HepG2 (cell line): ENCODE data around the gene TPD52L2. TPM values are rescaled to one million over a fixed set of nuclear protein-coding genes. Genes with fewer than 3 reads are reported as not detected.

ENCODE experiments used
- PCBP1 ChIP-seq: fragments of 200-400 bp; formaldehyde crosslinking; IDR thresholded peaks from 2 replicates; pipeline ENCODE4 v1.6.1; 2017; ENCODE audit warnings: mild to moderate bottlenecking, low read depth, low read length, borderline replicate concordance
- PHF21A ChIP-seq: sonication (generic); formaldehyde crosslinking; IDR thresholded peaks from 2 replicates; pipeline ENCODE4 v1.5.0; 2020; ENCODE audit warnings: mild to moderate bottlenecking, missing genetic modification reagents
- SP5 ChIP-seq: IDR thresholded peaks from 2 replicates; pipeline ENCODE4 v1.6.1; 2016; ENCODE audit warnings: low read depth, borderline replicate concordance
- ZC3H13 ChIP-seq: sonication (generic); formaldehyde crosslinking; IDR thresholded peaks from 2 replicates; pipeline ENCODE4 v1.8.1; 2023; ENCODE audit warnings: mild to moderate bottlenecking, missing genetic modification reagents, moderate library complexity
- ZFX ChIP-seq: sonication (generic); formaldehyde crosslinking; IDR thresholded peaks from 2 replicates; pipeline ENCODE4 v1.4.0; 2020; ENCODE audit warnings: mild to moderate bottlenecking, low read depth, missing genetic modification reagents, moderate library complexity
- ZNF451 ChIP-seq: sonication (generic); formaldehyde crosslinking; IDR thresholded peaks from 2 replicates; pipeline ENCODE4 v1.5.0; 2020; ENCODE audit warnings: mild to moderate bottlenecking, missing genetic modification reagents
- polyA plus RNA-seq, 8 experiments: library from polyadenylated mRNA; depleted of rRNA in 3 of 8; stranded (reverse) in 7 of 8; unstranded in 1 of 8; fragments of >200 nt; fragmentation: Illumina TruSeq in 4 of 8; extraction: Trizol in 4 of 8; gene quantifications; 2 replicates each; pipeline versions ENCODE4 v1.2.1 to v1.2.3, GENCODE V29; 2011 to 2016; ENCODE audit warnings: low read depth in 4 of 8, missing spikeins in 1 of 8, mixed read lengths in 1 of 8; ENCODE audit not compliant: insufficient read depth in 1 of 8
- total RNA-seq, 5 experiments: library from RNA; depleted of rRNA; stranded (reverse); fragments of >200 nt; fragmentation: Illumina TruSeq; extraction: Trizol; gene quantifications; 2 replicates each; pipeline ENCODE4 v1.2.3, GENCODE V29; 2016; ENCODE audit warnings: low read depth in 1 of 5
- TF ChIP-seq, protein P1 (sequence below): sonication (generic); formaldehyde crosslinking; IDR thresholded peaks from 2 replicates; pipeline ENCODE4 v1.5.1; 2020; ENCODE audit warnings: missing genetic modification reagents, mild to moderate bottlenecking, borderline replicate concordance
- TF ChIP-seq, protein P2 (sequence below): sonication (generic); formaldehyde crosslinking; IDR thresholded peaks from 2 replicates; pipeline ENCODE4 v1.4.0; 2020; ENCODE audit warnings: missing genetic modification reagents, low read depth, mild to moderate bottlenecking, borderline replicate concordance

Gene TPD52L2
- total and polyA plus RNA-seq, 2 of the 13 experiments (the other 11 are each of a cell fraction or from before 2014, with no cell fraction given), result 156 to 184 TPM

DNA sequence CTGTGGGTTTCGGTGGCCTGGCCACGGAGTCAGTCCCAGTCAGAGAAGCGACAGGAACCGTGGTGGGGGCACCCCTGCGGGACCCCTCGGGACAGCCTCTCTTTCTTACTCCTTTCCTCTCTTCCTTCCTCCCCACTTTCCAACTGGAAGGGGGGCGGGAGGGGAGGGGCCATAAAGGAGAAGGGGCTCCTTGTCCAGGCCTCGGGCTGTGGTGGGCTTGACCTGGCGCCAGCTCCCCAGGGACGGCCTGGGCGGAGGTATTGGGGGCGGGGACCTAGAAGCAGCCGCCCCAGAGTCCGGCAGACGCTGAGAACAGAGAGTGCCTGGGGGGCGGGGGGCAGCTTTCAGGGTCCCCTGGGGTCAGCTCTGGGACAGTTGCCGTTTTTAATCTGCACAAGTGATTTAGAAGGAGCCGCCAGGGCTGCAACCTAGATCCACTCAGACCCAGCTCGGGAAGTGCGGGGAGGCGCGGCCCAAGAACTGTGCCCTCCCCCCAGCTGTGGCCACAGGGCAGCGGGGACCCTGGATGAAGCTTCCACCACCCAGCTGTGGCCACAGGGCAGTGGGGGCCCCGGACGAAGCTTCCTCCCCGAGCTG lies 10.2 kb upstream of the TPD52L2 start (continued):
- TF ChIP-seq, protein P1, sequence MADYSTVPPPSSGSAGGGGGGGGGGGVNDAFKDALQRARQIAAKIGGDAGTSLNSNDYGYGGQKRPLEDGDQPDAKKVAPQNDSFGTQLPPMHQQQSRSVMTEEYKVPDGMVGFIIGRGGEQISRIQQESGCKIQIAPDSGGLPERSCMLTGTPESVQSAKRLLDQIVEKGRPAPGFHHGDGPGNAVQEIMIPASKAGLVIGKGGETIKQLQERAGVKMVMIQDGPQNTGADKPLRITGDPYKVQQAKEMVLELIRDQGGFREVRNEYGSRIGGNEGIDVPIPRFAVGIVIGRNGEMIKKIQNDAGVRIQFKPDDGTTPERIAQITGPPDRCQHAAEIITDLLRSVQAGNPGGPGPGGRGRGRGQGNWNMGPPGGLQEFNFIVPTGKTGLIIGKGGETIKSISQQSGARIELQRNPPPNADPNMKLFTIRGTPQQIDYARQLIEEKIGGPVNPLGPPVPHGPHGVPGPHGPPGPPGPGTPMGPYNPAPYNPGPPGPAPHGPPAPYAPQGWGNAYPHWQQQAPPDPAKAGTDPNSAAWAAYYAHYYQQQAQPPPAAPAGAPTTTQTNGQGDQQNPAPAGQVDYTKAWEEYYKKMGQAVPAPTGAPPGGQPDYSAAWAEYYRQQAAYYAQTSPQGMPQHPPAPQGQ (CRISPR knock-in tag), result no peak
- peak; percentile 2; the same call in 1 of the 2 replicates for TF ChIP-seq ZNF451 (CRISPR knock-in tag)
- 0 out of 2 replicates have a peak, but pooled peaks have one; percentile 23 for TF ChIP-seq ZC3H13 (CRISPR knock-in tag)
- peak; percentile 70 for TF ChIP-seq ZFX
- TF ChIP-seq, protein P2, sequence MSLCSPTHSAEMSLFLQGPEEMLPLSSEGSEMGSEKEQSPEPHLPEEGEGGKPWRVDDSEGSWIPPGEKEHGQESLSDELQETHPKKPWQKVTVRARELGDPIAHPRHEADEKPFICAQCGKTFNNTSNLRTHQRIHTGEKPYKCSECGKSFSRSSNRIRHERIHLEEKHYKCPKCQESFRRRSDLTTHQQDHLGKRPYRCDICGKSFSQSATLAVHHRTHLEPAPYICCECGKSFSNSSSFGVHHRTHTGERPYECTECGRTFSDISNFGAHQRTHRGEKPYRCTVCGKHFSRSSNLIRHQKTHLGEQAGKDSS (CRISPR knock-in tag), result 0 out of 2 replicates have a peak, but pooled peaks have one; percentile 6
- TF ChIP-seq PCBP1, result peak; percentile 12; the same call in 1 of the 2 replicates
- peak; percentile 44; the same call in 1 of the 2 replicates for TF ChIP-seq PHF21A
- peak; percentile 24; the same call in 1 of the 2 replicates for TF ChIP-seq SP5 (CRISPR knock-in tag)
